ENCODE measurements around the gene LEMD3. TPM values are rescaled to one million over a fixed set of nuclear protein-coding genes. Genes with fewer than 3 reads are reported as not detected.

Gene LEMD3
- total RNA-seq, 1 experiment from 2014 or later: 26.9 TPM

- ATAC-seq: no peak
- in situ Hi-C loops (cut with HindIII; ENCODE audit: low pct_unique_long_range_greater_than_20kb, low sequenced_read_pairs) (no loop called here), intact Hi-C loops (cut with micrococcal nuclease; ENCODE audit: unreplicated experiment) (loop anchor here (2.0 kb wide), 1 partner anchor 231 kb away; no protein-coding TSS in a partner anchor)
- TF ChIP-seq POLR2AphosphoS5 (IDR thresholded peaks at IDR 0.05; ENCODE audit: low read depth, low read length) (no peak), CTCF (IDR thresholded peaks at IDR 0.05) (no peak), TCF7L2 (IDR thresholded peaks at IDR 0.05; ENCODE audit: low read depth, low read length) (no peak), REST (IDR thresholded peaks at IDR 0.05; ENCODE audit: insufficient read depth in 1 of 2, low read depth in 2 of 2, low read length in 1 of 2) (no peak), SIN3A (IDR thresholded peaks at IDR 0.05; ENCODE audit: borderline replicate concordance, insufficient read depth, low read depth, low read length) (no peak)
- Histone ChIP-seq H3K27me3 (ENCODE audit: control insufficient read depth, insufficient read depth, low read length) (peaks cover 56% of the 10 kb centered on the region), H3K4me3 (ENCODE audit: low read depth in 2 of 2, low read length in 2 of 2) (no peak overlapping the region), H3K27ac (ENCODE audit: low read length) (no peak overlapping the region), H3K36me3 (ENCODE audit: control insufficient read depth, insufficient read depth, low read length) (no peaks in the 10 kb centered on the region; the same call in 1 of the 2 replicates), H3K9me3 (ENCODE audit: control insufficient read depth, insufficient read depth, low read depth, low read length) (no peaks in the 10 kb centered on the region), H3K4me1 (ENCODE audit: control insufficient read depth, insufficient read depth, low read length) (no peaks in the 10 kb centered on the region)
- CTCF ChIA-PET: no interaction called here
- POLR2A ChIA-PET: no interaction called here
- DNase-seq (ENCODE audit: low read depth, low spot score): no peak
- BruUV-seq (replicated peaks): no TSS peak
Observed at GRCh38 chr12:65121956-65122469, 47.4 kb upstream of the LEMD3 start.

GRCh38 chr12:65122703-65123102, 46.7 kb upstream of the LEMD3 start:
- in situ Hi-C loops (cut with HindIII; ENCODE audit: low pct_unique_long_range_greater_than_20kb, low sequenced_read_pairs): no loop called here
- ATAC-seq: no peak

More at GRCh38 chr12:65122703-65123102, 46.7 kb upstream of the LEMD3 start:
- CTCF ChIA-PET: interaction anchor here (0.6 to 1.0 kb wide), 3 partner anchors 10 to 231 kb away, joined by 3 to 6 read pairs (median 3); no protein-coding TSS in a partner anchor
- TF ChIP-seq POLR2AphosphoS5 (IDR thresholded peaks at IDR 0.05; ENCODE audit: low read depth, low read length) (no peak), TCF7L2 (IDR thresholded peaks at IDR 0.05; ENCODE audit: low read depth, low read length) (no peak), CTCF (IDR thresholded peaks at IDR 0.05) (no peak), SIN3A (IDR thresholded peaks at IDR 0.05; ENCODE audit: borderline replicate concordance, insufficient read depth, low read depth, low read length) (no peak), REST (IDR thresholded peaks at IDR 0.05; ENCODE audit: insufficient read depth in 1 of 2, low read depth in 2 of 2, low read length in 1 of 2) (no peak)
- BruUV-seq (replicated peaks): no TSS peak
- peaks cover 53% of the 10 kb centered on the region for H3K27me3 ChIP-seq (ENCODE audit: control insufficient read depth, insufficient read depth, low read length)
- intact Hi-C loops (cut with micrococcal nuclease; ENCODE audit: unreplicated experiment): loop anchor here (1.0 to 2.0 kb wide), 2 partner anchors 232 to 320 kb away; no protein-coding TSS in a partner anchor
- no peaks in the 10 kb centered on the region for H3K4me1 ChIP-seq (ENCODE audit: control insufficient read depth, insufficient read depth, low read length)
- no peak overlapping the region for H3K27ac ChIP-seq (ENCODE audit: low read length)
- no peaks in the 10 kb centered on the region; the same call in 1 of the 2 replicates for H3K36me3 ChIP-seq (ENCODE audit: control insufficient read depth, insufficient read depth, low read length)
- POLR2A ChIA-PET: no interaction called here
- DNase-seq (ENCODE audit: low read depth, low spot score): no peak
- H3K9me3 ChIP-seq (ENCODE audit: control insufficient read depth, insufficient read depth, low read depth, low read length): no peaks in the 10 kb centered on the region
- no peak overlapping the region for H3K4me3 ChIP-seq (ENCODE audit: low read depth in 2 of 2, low read length in 2 of 2)
